ENCODE data around the gene ACBD4. TPM values are rescaled to one million over a fixed set of nuclear protein-coding genes. Genes with fewer than 3 reads are reported as not detected.

Gene ACBD4
- total and polyA plus RNA-seq, 2 of the 13 experiments (the other 11 are each of a cell fraction or from before 2014, with no cell fraction given), result 16.1 to 26.9 TPM

DNA sequence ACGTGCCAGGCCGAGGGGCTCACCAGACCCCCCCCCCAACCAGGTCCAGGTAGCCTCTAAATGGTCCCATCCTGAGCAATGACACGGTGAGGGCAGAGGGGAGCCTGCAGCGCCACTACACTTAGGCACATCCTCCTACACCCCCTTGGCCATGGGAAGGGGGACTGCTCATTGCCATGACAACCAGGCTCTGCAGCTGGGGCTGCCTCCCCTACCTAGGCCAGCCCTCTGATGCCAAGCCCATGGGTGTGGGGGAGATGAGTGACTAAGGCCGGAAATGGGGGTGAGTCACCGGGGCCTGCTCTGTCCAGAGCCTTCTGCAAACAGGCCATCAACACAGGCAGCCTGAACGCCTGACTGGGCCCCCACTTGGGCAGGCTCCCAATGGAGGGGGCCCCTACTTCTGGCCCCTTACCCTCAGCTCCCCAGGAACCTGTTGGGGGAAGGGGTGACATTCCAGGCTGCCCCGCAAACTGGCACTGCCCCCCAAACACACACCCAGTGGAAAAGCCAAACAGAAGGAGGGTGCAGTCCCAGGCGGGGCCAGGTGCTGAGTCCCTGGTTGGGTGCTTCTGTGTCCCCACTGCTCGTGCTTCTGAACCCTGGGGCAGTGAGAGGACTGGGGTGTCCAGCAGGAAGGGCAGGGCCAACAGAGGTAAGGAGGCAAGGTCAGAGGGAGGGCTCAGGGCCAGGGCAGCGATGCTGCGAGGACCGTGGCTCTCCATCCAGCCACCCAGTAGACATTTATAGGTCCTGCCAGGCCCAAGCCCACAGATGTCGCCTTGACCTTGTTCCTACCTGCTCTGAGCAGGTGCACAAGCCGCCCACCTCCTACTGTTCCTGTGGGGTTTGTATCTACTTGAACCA, 11.3 kb upstream of the ACBD4 start (continued):
- TF ChIP-seq HOMEZ (CRISPR knock-in tag; IDR thresholded peaks at IDR 0.05; ENCODE audit: low read depth) (peak; percentile 72), HNF4G (IDR thresholded peaks at IDR 0.05; ENCODE audit: borderline replicate concordance, low read depth, low read length) (no peak), HNF4G (CRISPR knock-in tag; IDR thresholded peaks at IDR 0.05; ENCODE audit: borderline replicate concordance, low read depth) (peak; percentile 31; the same call in 1 of the 2 replicates), TEAD3 (CRISPR knock-in tag; optimal IDR thresholded peaks at IDR 0.05; ENCODE audit: borderline replicate concordance) (peak; percentile 80), HMG20A (CRISPR knock-in tag; IDR thresholded peaks at IDR 0.05; ENCODE audit: borderline replicate concordance) (peak; percentile 55; the same call in 1 of the 2 replicates), IRF2 (CRISPR knock-in tag; IDR thresholded peaks at IDR 0.05) (peak; percentile 36; the same call in 1 of the 2 replicates), MYNN (CRISPR knock-in tag; IDR thresholded peaks at IDR 0.05; ENCODE audit: low read depth) (no peak), ZNF460 (CRISPR knock-in tag; IDR thresholded peaks at IDR 0.05; ENCODE audit: borderline replicate concordance) (no peak), ZNF605 (CRISPR knock-in tag; IDR thresholded peaks at IDR 0.05) (peak; percentile 80), ZBTB33 (CRISPR knock-in tag; IDR thresholded peaks at IDR 0.05) (0 out of 2 replicates have a peak, but pooled peaks have one; percentile 2), ATF3 (CRISPR knock-in tag; IDR thresholded peaks at IDR 0.05) (peak; percentile 96), ATF5 (CRISPR knock-in tag; IDR thresholded peaks at IDR 0.05; ENCODE audit: low read depth) (no peak), ZNF737 (CRISPR knock-in tag; IDR thresholded peaks at IDR 0.05; ENCODE audit: borderline replicate concordance) (no peak), SMAD9 (CRISPR knock-in tag; IDR thresholded peaks at IDR 0.05) (0 out of 2 replicates have a peak, but pooled peaks have one; percentile 79), MED1 (CRISPR knock-in tag; IDR thresholded peaks at IDR 0.05) (peak; percentile 65; the same call in 1 of the 2 replicates), ZNF274 (CRISPR knock-in tag; IDR thresholded peaks at IDR 0.05) (peak; percentile 91), ZNF280B (CRISPR knock-in tag; IDR thresholded peaks at IDR 0.05; ENCODE audit: borderline replicate concordance) (no peak), RELA (CRISPR knock-in tag; IDR thresholded peaks at IDR 0.05) (no peak), ARNT2 (CRISPR knock-in tag; IDR thresholded peaks at IDR 0.05; ENCODE audit: low read depth) (peak; percentile 42; the same call in 1 of the 2 replicates), NCOA2 (CRISPR knock-in tag; IDR thresholded peaks at IDR 0.05) (peak; percentile 62), CBX5 (CRISPR knock-in tag; IDR thresholded peaks at IDR 0.05; ENCODE audit: borderline replicate concordance) (peak; percentile 42; the same call in 1 of the 2 replicates), MZF1 (CRISPR knock-in tag; IDR thresholded peaks at IDR 0.05; ENCODE audit: borderline replicate concordance) (no peak), ZNF501 (CRISPR knock-in tag; IDR thresholded peaks at IDR 0.05) (peak; percentile 68), SP5 (CRISPR knock-in tag; IDR thresholded peaks at IDR 0.05; ENCODE audit: borderline replicate concordance, low read depth) (peak; percentile 34)
